ENCODE results near the gene MIF4GD.
"Not testable (repeated sequence)": the region's sequence is repeated elsewhere in the genome, so short reads cannot be mapped to it uniquely, and the experiment has no call there.

Gene MIF4GD

DNA sequence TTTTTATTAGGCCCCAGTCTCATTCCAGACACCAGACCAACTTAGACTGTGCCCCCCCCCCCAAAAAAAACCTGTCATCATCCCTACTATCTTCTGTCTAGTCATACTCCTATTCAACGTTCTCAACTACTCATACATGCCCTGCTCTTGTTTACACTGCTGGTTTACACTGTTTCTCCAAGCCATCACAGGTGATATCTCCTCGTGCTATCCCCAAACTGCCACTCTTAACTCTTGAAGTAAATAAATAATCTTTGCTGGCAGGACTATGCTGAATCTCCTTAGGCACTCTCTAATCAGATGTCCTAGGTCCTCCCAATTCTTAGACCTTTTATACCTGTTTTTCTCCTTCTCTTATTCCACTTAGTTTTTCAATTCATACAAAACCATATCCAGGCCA is 13.8 kb downstream of the MIF4GD start:
- not testable (repeated sequence) for DNase-seq

DNA sequence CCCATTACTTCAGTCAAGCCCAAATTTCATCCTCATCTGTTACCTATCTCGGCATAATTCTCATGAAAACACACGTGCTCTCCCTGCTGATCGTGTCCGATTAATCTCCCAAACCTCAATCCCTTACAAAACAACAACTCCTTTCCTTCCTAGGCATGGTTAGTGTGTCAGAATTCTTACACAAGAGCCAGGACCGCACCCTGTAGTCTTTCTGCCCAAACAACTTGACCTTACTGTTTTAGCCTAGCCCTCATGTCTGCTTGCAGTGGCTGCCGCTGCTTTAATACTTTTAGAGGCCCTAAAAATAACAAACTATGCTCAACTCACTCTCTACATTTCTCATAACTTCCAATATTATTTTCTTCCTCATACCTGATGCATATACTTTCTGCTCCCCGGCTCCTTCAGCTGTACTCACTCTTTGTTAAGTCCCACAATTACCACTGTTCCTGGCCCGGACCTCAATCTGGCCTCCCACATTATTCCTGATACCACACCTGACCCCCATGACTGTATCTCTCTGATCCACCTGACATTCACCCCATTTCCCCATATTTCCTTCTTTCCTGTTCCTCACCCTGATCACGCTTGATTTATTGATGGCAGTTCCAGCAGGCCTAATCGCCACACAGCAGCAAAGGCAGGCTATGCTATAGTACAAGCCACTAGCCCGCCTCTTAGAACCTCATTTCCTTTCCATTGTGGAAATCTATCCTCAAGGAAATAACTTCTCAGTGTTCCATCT is 14.9 kb downstream of the MIF4GD start:
- not testable (repeated sequence) for DNase-seq

DNA sequence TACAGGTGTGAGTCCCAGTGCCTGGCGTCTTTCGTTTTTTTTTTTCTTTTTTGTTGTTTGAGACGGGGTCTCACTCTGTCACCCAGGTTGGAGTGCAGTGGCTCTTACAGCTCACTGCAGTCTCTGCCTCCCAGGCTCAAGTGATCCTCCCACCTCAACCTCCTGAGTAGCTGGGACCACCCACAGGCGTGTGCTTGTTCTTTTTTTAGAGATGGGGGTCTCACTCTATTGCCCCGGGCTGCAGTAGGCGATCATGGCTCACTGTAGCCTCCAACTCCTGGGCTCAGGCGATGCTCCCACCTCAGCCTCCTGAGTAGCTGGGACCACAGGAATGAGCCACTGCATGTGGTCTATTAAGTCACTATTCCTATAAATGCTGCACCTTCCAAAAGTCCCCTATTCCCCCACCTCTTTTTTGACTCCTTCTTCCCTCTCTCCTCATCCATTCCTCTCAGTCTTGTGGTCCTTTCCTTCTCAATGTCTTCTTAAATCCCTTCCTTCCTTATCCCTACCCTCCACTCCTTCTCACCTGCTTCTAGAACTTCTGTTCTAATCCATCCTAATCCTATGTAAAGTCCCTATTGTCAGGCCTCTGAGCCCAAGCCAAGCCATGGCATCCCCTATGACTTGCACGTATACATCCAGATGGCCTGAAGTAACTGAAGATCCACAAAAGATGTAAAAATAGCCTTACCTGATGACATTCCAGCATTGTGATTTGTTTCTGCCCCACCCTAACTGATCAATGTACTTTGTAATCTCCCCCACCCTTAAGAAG is 18.8 kb downstream of the MIF4GD start:
- DNase-seq = no peak

DNA sequence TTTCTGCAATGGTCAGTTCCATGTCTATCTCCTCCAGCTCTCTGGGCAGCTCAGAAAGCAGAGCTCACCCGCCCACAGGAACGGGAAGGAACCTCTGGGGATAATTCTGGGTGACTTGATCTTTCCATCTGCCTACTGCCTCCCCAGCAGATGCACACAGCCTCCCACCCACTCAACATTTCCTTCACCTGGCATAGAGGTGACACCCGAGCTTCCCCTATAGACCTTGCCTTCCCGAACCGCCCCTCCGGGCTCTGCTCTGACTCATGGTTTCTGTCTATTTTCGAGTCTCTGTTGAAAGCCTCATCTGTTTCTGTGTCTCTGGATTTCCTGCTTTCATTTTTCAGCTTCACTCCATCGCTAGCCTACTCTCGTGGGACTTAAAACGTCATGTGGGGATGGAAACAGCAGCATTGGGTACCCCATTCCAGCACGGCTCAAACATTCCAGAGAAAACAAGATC is 21.0 kb downstream of the MIF4GD start:
- DNase-seq = no peak

DNA sequence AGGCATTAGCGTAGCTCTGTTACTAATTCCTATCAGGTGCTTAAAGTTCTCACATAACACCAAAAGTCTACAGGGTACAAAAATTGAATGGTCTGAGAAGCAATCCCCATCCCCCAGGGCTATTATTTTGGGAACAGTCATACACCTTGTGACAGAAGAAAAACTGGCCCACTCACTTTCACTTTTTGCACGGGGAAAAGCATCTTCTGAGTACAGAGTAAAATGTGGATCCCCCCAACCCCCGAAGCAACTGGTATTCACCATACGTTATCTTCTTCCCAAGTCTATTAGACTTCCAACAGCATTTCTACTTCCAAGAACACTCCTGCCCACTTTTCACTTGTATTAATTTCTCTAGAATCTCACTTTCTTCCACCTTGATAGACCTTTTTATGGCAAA is 21.5 kb downstream of the MIF4GD start:
- no peak for DNase-seq

DNA sequence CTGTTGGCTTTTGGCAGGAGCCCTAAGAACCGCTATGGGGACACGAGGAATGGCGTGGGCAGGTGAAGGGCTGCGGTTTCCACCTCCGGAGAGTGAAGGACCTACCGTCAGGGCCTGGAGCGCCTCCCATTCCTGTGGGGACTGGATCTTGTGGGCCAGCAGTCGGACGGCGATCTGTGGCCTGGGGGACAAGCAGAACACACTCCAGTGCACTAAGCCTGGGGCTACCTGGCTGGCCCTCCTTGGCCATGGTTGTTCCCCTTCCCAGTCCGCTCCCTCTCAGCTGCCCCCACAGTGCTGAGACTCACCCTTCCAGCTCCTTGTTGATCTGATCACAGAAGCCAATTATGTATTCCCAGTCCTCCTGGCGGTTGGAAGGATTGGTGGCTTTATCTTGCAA is 24.6 kb downstream of the MIF4GD start:
- DNase-seq = no peak

DNA sequence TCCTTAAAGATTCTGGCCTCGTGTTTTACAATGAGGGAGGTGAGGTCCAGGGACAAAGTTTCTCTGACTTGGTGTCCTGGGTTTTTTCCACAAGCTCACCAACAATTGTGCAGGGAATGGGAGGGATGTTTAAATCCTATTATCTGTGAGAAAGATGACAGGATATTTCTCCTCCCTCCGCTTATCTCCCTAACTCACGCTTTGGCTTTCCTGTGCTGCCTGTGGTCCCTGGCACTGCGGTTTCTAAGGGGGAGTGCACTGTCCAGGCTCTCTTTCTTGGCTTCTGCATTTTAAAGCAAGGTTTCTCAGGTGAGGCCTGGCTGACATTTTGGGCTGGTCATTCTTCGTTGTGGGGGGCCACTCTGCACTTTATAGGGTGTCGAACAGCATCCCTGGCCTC is 26.0 kb downstream of the MIF4GD start:
- DNase-seq = no peak

DNA sequence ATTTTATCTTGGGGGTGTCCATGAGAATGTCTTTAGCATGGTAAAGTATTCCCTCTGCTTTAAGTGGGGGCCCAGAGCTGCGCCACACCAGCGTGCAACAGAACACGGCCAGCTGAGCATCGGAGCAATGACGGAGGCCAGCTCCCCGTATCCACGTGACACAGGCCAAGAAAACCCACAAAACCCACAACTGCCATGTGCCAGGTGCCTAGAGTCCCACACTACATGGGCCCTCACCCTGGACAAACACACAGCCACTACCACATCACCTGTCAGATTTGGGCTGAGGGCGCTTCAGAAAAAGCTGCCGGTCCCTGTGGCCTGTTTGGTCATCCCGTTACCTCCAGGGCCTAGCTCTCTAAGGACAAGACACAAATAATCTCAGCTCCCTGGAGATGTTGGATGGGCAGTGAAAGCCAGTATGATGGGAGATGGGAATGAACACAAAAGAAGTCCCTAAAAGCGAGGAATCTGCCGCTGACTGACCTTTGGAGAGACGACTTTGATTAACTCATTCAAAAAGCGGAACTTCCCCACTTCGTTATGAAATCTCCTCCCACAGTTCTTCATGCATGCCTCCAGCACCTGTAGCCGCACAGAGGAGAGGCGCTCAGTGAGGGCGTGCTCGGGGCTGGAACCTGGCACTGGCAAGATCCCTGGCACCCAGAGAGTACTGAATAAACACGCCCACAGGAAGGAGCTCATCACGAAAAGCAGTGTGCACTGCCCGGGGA is 26.7 kb downstream of the MIF4GD start:
- no peak for DNase-seq

DNA sequence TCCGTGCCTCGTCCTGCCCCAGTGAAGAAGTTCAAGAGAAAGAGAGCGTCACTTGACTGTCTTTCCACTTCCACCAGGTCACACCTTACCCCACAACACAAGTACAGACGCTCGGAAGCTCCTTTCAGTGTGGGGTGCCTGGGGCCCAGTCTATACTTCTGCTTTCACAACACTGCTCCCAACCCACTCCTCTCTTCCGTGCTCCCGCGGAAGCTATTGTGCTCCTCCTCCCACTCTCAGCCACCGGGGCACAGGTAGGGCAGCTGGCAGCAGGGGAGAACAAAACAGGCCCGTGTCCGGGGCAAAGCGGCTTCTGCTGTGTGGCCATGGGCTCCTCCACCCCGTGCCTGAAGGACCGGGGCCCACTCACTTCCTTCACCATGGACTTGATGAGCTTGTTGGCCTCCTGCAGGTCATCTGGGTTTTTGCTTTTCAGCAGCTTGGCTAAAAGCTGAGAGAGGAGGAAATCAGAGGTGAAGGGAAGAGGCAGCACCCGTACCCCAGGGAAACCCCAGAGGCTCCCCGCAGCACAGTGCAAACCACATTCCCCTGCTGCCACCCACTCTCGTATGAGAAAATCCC is 28.5 kb downstream of the MIF4GD start:
- DNase-seq = no peak

DNA sequence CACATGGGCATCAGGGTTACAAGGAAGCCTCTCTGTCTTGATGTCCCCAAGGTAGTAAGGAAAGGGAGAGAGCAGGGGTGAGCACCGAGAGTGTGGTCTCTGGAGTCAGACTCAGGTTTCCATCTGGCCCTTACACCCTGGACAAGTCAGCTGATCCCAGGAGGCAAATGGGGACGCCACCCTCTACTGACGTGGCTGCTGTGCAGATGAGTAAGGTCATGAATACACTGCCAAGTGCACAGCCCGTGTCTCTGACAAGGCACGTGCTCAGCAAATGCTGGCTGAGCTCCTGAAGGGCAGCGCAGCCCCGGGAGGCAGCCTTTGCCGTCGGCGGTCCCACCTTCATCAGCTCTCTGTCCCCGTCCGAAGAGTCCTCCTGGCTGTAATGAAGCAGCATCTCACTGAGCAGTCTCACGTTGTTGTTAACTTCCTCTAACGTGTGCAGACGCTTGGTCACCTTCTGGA is 29.0 kb downstream of the MIF4GD start:
- no peak for DNase-seq

DNA sequence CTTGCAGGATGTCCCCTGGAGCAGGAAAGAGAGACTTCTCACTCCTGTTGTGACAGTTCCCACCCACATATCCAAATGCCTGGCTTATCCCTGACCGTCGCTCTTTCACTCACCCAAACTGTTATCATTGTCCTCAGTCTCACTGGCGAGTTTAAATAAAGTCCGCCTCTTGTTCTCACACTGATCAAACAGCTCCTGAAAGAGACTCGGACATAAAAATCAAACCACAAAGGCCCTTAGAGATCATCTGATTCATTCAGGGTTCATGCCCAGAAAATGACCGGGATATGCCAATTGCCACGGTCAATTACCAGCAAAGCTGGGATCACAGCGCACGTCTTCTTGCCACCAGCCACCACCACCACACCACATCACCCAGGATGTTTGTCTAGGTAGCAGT is 29.5 kb downstream of the MIF4GD start:
- DNase-seq = no peak

DNA sequence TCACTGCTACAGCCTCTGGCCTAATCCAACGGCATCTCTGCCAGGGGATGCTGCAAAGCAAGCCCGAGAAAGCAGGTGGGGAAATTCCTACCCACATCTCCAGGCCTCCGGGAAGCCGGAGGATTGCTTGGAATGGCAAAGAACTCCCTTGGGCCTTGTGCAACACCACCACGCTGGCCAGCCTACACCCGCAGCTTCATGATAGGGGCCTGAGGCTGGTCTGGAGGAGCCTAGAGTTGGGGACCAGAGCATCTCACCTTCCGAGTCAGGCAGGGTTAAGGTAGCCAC is 29.9 kb downstream of the MIF4GD start:
- DNase-seq = no peak

DNA sequence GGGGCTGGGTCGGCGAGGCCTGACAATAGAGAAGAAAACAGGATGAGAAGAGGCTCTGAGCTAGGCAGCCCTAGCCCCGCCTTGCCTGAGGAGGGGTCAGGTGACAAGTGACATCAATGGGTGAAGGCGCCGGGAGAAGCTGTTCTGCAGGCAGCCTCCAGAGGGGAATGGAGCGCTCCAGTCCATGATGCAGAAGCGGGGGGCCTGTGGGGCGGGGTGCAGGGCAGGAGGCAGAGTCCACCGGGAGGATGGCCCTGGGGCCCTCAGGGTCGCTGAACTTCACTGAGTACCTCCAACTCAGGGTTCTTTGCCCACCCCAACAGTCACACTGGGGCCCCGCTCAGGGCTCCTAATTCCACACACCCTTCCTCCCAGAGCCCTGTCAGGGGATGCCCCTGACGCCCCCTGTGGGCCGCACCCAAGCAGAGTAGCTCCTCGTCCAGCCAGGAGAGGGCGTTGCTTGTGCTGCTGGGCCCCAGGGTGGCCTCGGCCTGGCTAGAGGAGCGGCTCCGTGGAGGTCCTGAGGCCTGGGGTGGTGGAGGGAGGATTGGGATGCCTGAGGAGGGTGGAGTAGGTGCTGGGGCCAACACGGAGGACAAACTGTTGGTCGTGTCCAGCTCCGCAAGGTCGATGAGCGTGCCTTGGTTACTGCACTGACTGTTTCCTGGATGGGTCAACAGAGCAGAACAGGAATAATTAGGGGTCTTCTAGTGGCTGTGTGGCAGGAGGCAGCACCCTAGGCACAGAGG is 30.5 kb downstream of the MIF4GD start:
- no peak for DNase-seq

DNA sequence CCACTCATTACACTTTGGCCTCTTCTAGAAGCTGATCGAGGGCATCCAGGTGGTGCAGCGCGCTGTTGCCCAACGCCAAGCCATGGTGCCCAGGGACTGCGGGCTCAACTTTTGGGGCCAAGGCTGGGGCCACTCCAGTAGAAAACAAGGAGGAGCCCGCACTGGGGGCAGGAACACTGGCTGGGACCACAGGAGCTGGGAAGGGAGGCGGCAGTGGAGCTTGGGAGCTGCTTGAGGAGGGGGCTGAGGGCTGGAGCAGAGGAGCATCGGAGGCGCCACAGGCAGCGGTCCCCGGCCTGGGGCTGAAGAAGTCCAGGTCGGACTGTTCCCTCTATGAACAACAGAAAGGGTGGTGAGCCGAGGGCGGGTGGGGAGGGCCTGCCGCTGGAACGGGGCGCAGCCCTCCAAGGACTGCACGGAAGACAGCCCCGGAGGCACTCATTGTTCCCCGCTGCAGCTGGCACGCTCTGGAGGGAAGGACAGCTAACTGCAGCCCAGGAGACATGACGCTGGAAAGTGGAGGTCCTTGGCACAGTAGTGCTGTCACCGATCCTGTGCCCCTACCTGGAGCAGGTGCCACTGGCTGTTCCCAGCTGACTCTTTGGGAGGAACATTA is 31.1 kb downstream of the MIF4GD start:
- DNase-seq = no peak

DNA sequence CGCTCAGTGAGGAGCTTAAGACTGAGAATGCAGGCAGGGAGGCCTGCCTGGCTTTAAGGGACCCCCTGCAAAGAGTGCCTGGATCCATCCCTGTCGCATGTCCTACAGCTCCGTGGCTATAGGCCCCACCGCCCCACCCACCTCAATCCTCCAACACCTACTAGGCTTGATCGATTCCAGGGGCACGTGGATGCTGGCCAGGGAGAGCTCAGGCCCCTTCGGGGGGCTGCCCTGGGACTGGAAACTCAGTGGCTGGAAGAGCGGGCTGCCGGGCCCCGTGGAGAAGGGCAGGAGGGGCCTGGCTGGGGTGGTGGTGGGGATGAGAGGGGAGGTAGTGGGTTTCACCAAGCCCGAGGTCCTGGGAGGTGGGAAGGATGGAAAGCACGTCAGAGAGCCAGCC is 31.8 kb downstream of the MIF4GD start:
- DNase-seq = no peak

DNA sequence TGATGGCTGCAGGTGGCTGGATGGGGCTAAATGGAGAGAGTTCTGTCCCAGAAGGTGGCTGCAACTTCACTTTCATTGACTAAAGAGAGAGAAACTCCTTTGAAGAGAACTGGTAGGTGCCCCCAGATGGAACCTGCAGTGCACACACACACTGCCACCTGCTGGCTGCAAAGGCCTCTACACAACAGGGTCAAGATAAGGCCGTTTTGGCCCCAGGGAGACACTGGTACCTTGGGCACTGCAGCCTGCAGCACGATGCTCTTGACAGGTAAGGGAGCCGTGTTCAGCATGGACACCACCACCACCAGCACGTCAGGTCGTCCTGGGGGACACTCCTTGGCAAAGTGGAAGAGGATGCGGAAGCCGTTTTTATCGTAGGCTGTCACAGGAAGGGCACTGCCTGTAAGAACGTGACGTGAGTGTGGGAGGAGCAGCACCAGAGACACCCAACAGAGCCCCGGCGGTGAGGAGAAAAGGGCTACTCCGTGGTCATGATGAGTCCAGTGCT is 32.3 kb downstream of the MIF4GD start:
- DNase-seq = peak; percentile 12

DNA sequence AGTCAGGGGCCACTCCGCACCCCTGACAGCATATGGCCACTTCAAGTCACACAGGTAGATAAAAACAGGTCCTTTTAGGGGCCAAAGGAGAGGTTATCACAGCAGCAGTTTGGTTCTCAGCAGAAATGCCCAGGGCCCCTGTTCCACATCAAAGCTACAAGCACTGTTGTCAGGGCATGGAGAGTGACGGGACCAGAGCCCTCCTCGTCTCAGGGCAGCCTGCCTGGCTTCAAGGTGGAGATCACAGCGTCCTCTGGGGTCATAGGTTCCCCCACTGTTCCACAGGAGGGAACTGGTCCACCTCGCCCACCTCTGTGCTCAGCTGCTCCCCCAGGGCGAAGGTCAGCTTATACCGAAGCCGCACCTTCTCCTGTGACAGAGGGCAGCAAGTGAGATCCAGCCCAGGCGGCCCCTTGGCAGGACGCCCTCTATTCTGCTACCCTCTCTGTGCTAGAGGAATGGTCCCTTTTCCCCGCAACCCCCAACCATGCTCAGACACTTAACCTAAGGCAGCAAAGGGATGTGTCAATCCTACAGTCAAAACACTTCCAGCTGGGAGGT is 32.9 kb downstream of the MIF4GD start:
- DNase-seq = no peak

DNA sequence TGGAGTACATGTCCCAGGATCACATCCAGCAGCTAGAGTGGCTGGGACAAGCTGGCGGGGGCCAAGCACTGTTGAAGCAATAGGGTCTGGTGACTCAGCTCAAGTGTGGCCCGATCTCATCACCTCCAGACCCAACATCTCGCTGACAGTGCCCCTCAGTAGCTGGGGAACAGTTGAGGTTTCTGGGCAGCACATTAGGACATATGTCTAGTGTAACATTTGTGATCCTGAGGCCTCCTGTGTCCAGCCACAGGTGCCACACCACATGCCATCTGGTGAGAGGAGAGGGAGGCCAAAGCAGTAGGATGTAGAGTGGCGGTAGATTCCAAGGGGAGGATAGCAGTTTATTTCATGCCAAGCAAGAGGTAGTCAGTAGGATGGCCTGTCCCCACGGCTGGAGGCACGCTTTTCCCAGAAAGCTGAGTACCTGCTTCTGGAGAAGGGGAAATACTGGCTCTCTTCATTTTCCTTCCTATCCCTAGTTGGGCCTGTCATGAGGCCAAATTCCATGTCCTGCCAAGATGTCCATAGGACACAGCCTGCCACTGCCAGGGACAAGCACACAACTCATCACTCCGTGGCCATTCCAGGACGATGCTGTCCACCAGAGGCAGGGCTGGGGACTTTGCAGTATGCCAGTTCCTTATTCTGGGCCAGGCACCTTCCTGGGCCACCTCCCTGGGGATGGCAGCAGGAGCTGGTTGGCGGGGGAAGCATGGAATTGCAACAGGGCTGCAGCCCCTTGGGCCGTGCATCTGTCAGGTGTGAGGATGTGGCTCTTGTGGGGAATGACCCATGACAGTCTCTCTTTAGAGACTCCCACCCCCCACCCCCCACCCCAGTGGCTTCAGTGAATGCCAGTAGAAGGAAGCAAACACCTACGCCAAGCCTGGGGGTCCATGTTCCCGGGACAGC is 33.7 kb downstream of the MIF4GD start:
- no peak for DNase-seq

DNA sequence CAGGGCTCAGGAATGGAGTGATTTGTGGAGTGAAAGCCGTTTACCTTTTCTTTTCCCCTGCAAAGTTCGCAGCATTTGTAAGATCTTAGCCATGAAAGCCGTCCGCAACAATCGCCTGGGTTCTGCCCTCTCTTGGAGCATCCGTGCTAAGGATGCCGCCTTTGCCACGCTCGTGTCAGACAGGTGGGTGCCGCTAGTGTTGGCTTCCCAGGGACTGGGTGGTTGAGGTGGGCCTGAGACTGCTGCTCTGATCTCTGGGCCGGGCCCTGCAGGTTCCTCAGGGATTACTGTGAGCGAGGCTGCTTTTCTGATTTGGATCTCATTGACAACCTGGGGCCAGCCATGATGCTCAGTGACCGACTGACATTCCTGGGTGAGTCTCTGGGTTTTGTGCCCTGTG is 38.2 kb downstream of the MIF4GD start:
- no peak for DNase-seq

DNA sequence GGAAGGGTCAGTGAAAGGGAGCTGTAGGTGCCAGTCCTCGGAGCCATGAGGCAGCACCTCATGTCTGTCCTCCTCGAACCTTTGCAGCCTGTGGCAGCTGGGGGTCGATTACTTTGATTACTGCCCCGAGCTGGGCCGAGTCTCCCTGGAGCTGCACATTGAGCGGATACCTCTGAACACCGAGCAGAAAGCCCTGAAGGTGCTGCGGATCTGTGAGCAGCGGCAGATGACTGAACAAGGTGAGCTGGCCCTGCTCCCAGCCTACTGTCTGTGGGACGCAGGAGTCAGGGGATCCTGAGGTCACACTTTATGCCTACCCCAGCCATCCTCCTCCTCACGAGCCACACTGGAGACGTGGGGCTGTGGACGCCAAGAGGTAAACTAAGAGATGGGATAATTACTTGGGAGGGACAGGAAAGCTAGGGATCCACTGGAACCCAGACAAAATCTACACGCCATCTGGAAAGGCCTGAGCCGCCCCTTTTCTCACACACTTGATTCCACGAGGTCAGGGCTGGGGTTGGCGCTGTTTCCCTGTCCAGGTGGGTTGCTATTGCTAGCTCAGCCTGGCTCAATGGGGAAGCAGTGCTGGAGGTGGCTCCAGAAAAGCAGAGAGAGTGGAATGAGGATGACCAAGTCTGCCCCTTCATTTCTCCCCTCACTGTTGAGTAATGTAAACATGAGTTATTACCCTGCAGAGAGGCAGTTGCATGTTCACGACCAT is 39.1 kb downstream of the MIF4GD start:
- no peak for DNase-seq
